ENCODE measurements around the gene AFAP1. TPM values are rescaled to one million over a fixed set of nuclear protein-coding genes. Genes with fewer than 3 reads are reported as not detected.
A peak's percentile ranks its signal among the peaks of the same experiment; 100 is the strongest.

AFAP1 gene
- total RNA-seq, 1 donor from 2014 or later: 67.9 TPM

GRCh38 chr4:7863911-7864681 lies 75.6 kb downstream of the AFAP1 start:
- peaks cover 48% of the 10 kb centered on the region for H3K4me1 ChIP-seq (ENCODE audit: insufficient read depth, low read length)
- Mint-ChIP-seq H3K4me1 (ENCODE audit: low read depth, unreplicated experiment) (peaks cover 34% of the 10 kb centered on the region), H3K27me3 (ENCODE audit: low read depth, unreplicated experiment) (no peaks in the 10 kb centered on the region), H3K4me3 (ENCODE audit: unreplicated experiment) (no peak overlapping the region), H3K9me3 (ENCODE audit: unreplicated experiment) (peaks cover 2% of the 10 kb centered on the region), H3K27ac (ENCODE audit: unreplicated experiment) (peak overlapping the region; percentile 55), H3K36me3 (ENCODE audit: low read depth, unreplicated experiment) (peaks cover 38% of the 10 kb centered on the region)
- no peaks in the 10 kb centered on the region for H3K27me3 ChIP-seq (ENCODE audit: insufficient read depth, low read length)
- no peaks in the 10 kb centered on the region for H3K9me3 ChIP-seq (ENCODE audit: insufficient read depth, low read depth, low read length)
- no peak overlapping the region for H3K4me2 ChIP-seq (ENCODE audit: low read length)
- peak overlapping the region; percentile 96 for H3K27ac ChIP-seq (ENCODE audit: low read depth, low read length)
- no peaks in the 10 kb centered on the region for H4K20me1 ChIP-seq (ENCODE audit: insufficient read depth, low read length)
- TF ChIP-seq EZH2 (IDR thresholded peaks at IDR 0.05; ENCODE audit: insufficient read depth, low read length): no peak
- TF ChIP-seq, protein P1, sequence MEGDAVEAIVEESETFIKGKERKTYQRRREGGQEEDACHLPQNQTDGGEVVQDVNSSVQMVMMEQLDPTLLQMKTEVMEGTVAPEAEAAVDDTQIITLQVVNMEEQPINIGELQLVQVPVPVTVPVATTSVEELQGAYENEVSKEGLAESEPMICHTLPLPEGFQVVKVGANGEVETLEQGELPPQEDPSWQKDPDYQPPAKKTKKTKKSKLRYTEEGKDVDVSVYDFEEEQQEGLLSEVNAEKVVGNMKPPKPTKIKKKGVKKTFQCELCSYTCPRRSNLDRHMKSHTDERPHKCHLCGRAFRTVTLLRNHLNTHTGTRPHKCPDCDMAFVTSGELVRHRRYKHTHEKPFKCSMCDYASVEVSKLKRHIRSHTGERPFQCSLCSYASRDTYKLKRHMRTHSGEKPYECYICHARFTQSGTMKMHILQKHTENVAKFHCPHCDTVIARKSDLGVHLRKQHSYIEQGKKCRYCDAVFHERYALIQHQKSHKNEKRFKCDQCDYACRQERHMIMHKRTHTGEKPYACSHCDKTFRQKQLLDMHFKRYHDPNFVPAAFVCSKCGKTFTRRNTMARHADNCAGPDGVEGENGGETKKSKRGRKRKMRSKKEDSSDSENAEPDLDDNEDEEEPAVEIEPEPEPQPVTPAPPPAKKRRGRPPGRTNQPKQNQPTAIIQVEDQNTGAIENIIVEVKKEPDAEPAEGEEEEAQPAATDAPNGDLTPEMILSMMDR (IDR thresholded peaks at IDR 0.05; ENCODE audit: insufficient read depth, low read depth, low read length): no peak
- DNase-seq (ENCODE audit: low read depth) (no peak), FAIRE-seq (peak; percentile 100)
- no peak overlapping the region for H3K9ac ChIP-seq (ENCODE audit: low read length)
- no peak overlapping the region for H3K4me3 ChIP-seq (ENCODE audit: insufficient read depth, low read depth, low read length)
- H2AFZ ChIP-seq (ENCODE audit: low read depth, low read length): no peak overlapping the region
- peaks cover 81% of the 10 kb centered on the region for H3K79me2 ChIP-seq (ENCODE audit: insufficient read depth, low read length)
- peaks cover 38% of the 10 kb centered on the region for H3K36me3 ChIP-seq (ENCODE audit: insufficient read depth, low read length)

GRCh38 chr4:7862561-7863192 lies 77.0 kb downstream of the AFAP1 start:
- Histone ChIP-seq H3K4me2 (ENCODE audit: low read length) (peak overlapping the region; percentile 22), H3K4me1 (ENCODE audit: insufficient read depth, low read length) (peaks cover 51% of the 10 kb centered on the region), H3K27ac (ENCODE audit: low read depth, low read length) (peak overlapping the region; percentile 96), H3K4me3 (ENCODE audit: insufficient read depth, low read depth, low read length) (no peak overlapping the region), H3K79me2 (ENCODE audit: insufficient read depth, low read length) (peaks cover 83% of the 10 kb centered on the region), H3K36me3 (ENCODE audit: insufficient read depth, low read length) (peaks cover 29% of the 10 kb centered on the region), H2AFZ (ENCODE audit: low read depth, low read length) (no peak overlapping the region), H3K9ac (ENCODE audit: low read length) (peak overlapping the region; percentile 45), H4K20me1 (ENCODE audit: insufficient read depth, low read length) (no peaks in the 10 kb centered on the region), H3K27me3 (ENCODE audit: insufficient read depth, low read length) (no peaks in the 10 kb centered on the region), H3K9me3 (ENCODE audit: insufficient read depth, low read depth, low read length) (no peaks in the 10 kb centered on the region)
- no peak overlapping the region for H3K27ac Mint-ChIP-seq (ENCODE audit: unreplicated experiment)
- H3K27me3 Mint-ChIP-seq (ENCODE audit: low read depth, unreplicated experiment): no peaks in the 10 kb centered on the region
- DNase-seq (ENCODE audit: low read depth) (no peak), FAIRE-seq (no peak)
- TF ChIP-seq, protein P1 (IDR thresholded peaks at IDR 0.05; ENCODE audit: insufficient read depth, low read depth, low read length): no peak
- TF ChIP-seq EZH2 (IDR thresholded peaks at IDR 0.05; ENCODE audit: insufficient read depth, low read length): no peak
- peaks cover 2% of the 10 kb centered on the region for H3K9me3 Mint-ChIP-seq (ENCODE audit: unreplicated experiment)
- no peak overlapping the region for H3K4me3 Mint-ChIP-seq (ENCODE audit: unreplicated experiment)
- H3K4me1 Mint-ChIP-seq (ENCODE audit: low read depth, unreplicated experiment): peaks cover 41% of the 10 kb centered on the region
- H3K36me3 Mint-ChIP-seq (ENCODE audit: low read depth, unreplicated experiment): peaks cover 33% of the 10 kb centered on the region

Data from astrocyte (in vitro differentiated cells and primary cell).